GM21515 (cell line): ENCODE data around the gene WWOX.

Experiments used
- ATAC-seq: cut with Tn5 transposase; IDR thresholded peaks from one replicate; pipeline ENCODE4 v1.9.1; 2021; ENCODE audit not compliant: unreplicated experiment

Gene WWOX

DNA sequence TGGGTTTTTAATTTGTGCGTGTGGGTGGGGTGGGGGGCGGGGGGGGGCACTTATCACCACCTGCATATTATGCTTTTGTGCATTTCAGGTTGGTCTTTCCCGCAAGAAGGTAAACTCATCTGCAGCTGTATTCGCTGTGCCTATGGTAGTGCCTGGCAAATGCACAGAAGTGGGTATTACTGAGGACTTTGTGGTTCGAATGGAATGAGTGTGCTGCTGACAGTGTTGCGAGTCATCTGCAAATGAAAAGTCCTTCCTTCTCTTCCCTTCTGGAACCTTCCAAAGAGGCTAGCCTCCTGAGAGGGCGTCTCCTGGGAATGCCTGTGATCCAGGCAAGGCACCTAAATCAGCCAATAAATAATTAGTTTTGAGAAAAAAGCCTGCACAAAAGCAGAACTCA is 968.1 kb downstream of the WWOX start:
- ATAC-seq, result no peak

- no peak for ATAC-seq
Observed at GRCh38 chr16:79069121-79069520, 969.7 kb downstream of the WWOX start.

- ATAC-seq, result no peak
Observed at GRCh38 chr16:79069633-79070032, 970.2 kb downstream of the WWOX start.

DNA sequence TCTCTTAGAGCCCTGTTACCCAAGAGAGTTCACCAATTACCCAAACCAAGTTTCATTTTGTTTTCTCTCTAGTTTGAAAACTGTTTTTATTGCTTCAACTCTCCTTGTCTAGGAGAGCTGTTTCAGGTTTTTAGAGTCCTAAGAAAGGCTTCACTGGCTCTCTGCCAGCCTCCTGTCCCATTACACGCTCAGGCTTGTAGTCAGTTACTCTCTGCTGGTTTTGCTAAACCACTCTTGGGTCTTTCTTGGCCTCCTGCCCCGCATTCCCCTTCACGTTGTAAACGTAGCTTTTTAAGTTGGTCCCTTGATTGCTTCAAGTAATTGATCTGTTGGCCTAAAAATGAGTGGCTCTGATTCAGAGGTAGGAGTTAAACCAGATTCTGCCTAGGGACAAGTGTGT is 972.0 kb downstream of the WWOX start:
- no peak for ATAC-seq

GRCh38 chr16:79072517-79072916 is 973.1 kb downstream of the WWOX start:
- ATAC-seq, result no peak

DNA sequence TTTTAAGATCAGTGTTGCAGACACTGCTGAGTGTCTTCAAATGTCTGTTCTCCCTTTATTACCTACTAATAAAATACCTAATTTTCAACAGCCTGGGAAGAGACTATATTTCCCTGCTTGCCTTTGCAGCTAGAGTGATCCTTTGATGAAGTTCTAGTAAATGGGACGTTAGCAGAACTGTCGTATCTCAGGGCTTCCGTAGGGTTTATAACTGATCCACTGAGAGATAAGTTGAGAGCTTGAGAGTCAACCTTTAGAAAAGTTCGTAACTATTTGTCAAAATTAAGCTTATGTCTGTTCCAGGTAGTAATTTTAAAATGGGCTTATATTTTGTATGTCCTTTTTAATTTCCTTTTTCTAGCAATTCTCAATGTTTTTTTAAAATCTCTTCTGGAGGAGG is 974.1 kb downstream of the WWOX start:
- ATAC-seq, result no peak

DNA sequence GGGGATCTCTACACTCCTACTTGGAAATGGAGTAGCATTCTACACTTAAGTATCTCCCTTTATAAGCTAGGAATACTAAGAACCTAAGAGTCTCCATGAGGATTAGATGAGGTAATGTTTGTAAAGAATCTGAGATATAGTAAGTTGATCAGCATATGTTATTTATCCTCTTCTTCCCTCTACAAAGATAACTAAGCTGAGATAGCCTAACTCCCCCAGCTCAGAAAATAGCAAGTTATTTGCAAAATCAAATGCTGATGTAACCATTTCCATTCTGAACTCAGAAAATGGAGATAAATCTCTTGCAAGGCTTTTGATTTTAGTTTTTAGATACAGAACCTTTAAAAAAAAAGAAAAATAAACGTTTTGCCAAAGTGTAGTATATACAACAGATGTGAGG is 975.1 kb downstream of the WWOX start:
- no peak for ATAC-seq

GRCh38 chr16:79074951-79075350 is 975.5 kb downstream of the WWOX start:
- ATAC-seq, result no peak

GRCh38 chr16:79076047-79076767 is 976.8 kb downstream of the WWOX start:
- ATAC-seq, result no peak

- ATAC-seq, result no peak
Observed at GRCh38 chr16:79077346-79077745, 977.9 kb downstream of the WWOX start.

GRCh38 chr16:79079656-79080420 is 980.4 kb downstream of the WWOX start:
- ATAC-seq, result no peak

GRCh38 chr16:79081297-79082066 is 982.0 kb downstream of the WWOX start:
- ATAC-seq, result no peak

DNA sequence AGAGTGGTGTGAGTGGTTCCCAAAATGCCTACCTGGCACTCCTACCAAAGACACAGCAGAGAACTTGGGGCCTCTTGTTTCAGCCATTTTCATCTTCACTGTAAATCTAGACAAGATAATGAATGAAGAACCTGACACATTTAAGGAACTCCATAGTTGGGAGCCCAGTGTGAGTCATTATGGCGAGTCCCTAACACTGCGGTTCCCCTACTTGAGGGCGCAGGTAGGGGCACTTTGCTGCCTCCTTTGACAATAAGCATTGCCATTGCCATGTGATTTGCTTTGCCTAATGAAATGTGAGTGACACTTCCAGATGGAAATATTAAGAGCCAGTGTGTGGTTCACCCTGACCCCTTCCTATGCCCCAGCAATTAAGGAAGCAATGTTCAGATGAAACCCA is 983.5 kb downstream of the WWOX start:
- ATAC-seq, result no peak

DNA sequence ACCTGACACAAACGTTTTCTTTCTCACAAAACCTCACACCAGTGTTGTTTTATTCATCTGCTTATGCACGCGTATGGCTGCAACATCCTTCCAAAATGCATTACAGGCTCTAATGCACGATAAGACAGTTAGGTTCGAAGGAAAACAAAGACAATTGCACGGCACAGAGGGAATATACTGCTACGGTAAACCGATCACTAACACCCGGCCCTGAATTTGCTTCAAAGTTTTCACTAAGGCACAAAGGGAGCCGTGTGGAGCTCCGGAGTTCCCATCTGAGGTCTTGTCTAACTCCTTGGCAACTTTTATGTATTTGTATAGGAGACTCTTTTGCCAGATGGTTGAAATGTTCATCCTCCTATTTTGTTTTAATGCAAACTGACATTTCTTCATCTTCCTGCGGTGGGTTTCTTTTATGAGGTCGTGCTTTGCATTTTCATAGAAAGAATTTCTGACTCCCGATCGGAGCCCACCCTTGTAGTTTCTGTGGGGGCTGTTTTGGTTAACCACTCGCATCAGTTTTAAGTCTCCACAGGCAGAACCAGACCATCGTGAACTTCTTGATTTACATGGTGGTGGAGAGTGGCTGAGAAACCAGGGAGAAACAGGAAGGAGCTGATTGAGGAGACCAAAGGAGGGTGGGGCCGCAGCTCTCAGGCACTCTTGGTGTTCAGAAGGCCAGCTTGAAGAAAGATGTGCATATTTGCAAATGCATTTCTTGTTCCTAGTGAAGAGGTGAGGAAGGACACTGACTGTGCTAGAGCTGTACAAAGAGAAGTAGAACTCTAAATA is 984.2 kb downstream of the WWOX start:
- no peak for ATAC-seq

GRCh38 chr16:79088971-79089370 is 989.5 kb downstream of the WWOX start:
- no peak for ATAC-seq

GRCh38 chr16:79089735-79090284 is 990.4 kb downstream of the WWOX start:
- no peak for ATAC-seq

DNA sequence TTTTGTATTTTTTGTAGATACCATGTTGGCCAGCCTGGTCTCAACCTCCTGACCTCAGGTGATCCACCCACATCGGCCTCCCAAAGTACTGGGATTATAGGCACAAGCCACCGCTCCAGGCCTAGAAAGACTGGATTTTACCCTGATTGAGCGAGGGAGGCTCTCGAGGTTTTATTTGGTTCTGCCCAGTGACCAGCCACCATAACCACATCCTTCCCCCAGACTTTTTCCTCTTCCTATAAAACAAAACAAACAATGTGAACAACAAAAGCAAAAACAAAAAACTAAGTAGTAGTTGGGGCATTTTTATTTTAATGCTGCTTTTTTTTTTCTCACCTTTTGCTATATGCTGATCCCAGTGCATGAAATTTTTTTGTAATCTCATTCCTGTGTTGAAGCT is 991.5 kb downstream of the WWOX start:
- ATAC-seq, result no peak

DNA sequence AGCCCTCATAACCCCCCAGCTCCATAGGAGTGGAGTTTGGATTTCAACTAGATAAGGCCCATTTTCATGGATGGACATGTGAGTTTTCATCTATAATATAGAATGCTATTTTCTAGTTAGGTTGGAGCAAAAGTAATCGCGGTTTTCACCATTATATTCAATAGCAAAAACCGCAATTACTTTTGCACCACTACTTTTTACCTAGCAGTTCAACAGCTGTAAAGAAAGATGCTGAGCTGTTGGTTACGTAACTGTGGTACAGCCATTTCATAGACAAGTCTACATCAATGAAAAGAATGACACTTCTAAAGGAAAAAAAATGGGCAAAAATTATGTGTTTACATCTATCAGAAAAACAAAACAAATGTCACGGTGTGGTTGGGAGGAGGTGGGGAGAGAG is 993.4 kb downstream of the WWOX start:
- no peak for ATAC-seq

- peak; percentile 59 for ATAC-seq
Observed at GRCh38 chr16:79093554-79093967, 994.1 kb downstream of the WWOX start.

DNA sequence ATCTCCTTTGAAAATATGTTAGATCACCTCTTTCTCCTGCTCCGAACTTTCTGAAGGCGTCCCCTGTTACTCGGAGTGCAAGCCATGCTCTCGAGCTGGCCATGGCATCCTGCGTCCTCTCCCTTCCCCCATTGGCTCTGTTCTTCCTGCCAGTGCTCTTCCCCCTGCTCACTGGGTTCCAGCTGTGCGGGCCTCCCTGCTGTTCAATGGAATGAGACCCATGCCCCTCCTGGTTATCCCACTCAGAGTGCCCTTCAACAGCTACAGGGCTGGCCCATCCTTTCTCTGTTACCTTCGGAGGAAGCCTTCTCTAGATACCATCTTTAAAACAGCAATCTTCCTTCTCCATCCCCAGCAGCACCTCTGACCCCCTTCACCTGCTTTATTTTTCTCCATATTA is 996.8 kb downstream of the WWOX start:
- ATAC-seq, result no peak

- ATAC-seq, result no peak
Observed at GRCh38 chr16:79097166-79097565, 997.7 kb downstream of the WWOX start.
